OCI-LY7 (cell line): ENCODE results near the gene TRAPPC4.

Source experiments
- EZH2phosphoT487 ChIP-seq: fragments of 200-600 bp; sonication (generic); IDR thresholded peaks from 2 replicates; pipeline ENCODE4 v1.6.1; 2018; ENCODE audit warnings: low read depth, borderline replicate concordance, mild to moderate bottlenecking, mixed run types, antibody characterized with exemption, low read length, moderate library complexity, mixed read lengths
- TF ChIP-seq, protein P1 (sequence below): fragments of 200-600 bp; sonication (generic); conservative IDR thresholded peaks from 2 replicates; pipeline ENCODE4 v1.5.1; 2014; ENCODE audit warnings: mild to moderate bottlenecking, antibody characterized with exemption, low read length, moderate library complexity, mixed read lengths

DNA sequence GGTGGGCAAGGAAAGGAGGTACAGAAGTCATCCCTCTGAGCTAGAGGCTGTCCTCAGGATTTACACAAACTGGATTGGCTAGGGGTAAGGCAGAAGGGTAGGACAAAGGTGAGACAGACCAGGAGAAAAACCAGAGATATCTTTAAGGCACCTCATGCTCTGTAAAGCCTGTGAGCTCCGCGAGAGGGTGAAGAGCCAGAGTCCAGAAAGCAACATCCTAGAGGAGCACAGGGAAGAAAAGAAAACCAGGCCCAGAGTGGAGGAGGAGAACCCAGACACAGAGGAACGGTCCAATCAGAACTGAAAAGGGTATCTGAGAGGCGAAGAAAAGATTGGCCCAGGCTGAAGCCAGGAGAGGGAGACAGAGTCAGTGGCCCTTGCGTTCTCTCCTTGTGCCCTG, 7.0 kb downstream of the TRAPPC4 start:
- TF ChIP-seq, protein P1, sequence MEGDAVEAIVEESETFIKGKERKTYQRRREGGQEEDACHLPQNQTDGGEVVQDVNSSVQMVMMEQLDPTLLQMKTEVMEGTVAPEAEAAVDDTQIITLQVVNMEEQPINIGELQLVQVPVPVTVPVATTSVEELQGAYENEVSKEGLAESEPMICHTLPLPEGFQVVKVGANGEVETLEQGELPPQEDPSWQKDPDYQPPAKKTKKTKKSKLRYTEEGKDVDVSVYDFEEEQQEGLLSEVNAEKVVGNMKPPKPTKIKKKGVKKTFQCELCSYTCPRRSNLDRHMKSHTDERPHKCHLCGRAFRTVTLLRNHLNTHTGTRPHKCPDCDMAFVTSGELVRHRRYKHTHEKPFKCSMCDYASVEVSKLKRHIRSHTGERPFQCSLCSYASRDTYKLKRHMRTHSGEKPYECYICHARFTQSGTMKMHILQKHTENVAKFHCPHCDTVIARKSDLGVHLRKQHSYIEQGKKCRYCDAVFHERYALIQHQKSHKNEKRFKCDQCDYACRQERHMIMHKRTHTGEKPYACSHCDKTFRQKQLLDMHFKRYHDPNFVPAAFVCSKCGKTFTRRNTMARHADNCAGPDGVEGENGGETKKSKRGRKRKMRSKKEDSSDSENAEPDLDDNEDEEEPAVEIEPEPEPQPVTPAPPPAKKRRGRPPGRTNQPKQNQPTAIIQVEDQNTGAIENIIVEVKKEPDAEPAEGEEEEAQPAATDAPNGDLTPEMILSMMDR: no peak
- no peak for TF ChIP-seq EZH2phosphoT487
